WI38 (cell line): Measurements from ENCODE around the gene FCN2.

ENCODE experiments used
- H3K4me3 ChIP-seq: 2 replicates; pipeline ENCODE4 v1.5.1; 2011; ENCODE audit warnings: low read depth, mild to moderate bottlenecking, control low read depth, low read length
- CTCF ChIP-seq: IDR thresholded peaks from 2 replicates; pipeline ENCODE4 v1.5.1; 2012; ENCODE audit warnings: low read depth, mild to moderate bottlenecking, control low read depth, low read length

Gene FCN2

DNA sequence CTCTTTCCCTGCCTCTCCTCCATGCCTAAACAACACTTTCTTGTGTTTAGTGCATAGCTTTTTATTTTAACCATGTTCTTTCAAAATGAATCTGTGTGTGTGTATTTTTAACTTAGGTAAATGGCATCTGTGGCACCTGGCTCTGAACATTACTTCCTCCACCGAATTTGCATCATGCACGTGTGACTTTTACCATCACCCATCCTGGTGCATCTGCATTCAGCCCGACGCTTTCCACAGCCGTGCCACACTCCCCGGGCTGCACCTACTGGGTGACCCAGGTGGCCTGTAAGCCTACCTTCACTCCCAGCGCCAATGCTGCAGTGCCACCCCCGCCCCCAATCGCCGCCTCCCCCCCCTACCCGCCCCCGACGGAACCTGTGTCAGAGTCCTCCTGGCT, 49.8 kb downstream of the FCN2 start:
- no peak overlapping the region for H3K4me3 ChIP-seq
- no peak for TF ChIP-seq CTCF

DNA sequence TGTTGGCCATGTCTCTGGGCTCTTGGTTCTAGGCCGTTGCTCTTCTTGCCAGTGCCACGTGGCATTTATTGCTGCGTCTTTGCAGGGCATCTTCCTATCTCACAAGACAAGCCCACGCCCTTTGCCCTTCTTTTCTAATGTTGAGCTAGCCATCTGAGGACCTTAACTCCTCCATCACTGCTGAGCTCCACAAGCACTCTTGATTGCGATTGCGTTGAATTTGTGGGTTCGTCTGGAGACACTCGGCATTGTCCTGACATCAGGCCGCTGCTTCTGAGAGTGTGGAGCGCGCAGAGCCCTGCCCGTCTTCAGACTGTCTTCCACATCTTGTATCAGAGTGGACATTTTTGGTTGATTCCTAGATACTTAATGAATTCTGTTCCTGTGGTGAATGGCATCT, 51.6 kb downstream of the FCN2 start:
- H3K4me3 ChIP-seq, result no peak overlapping the region
- TF ChIP-seq CTCF, result no peak

DNA sequence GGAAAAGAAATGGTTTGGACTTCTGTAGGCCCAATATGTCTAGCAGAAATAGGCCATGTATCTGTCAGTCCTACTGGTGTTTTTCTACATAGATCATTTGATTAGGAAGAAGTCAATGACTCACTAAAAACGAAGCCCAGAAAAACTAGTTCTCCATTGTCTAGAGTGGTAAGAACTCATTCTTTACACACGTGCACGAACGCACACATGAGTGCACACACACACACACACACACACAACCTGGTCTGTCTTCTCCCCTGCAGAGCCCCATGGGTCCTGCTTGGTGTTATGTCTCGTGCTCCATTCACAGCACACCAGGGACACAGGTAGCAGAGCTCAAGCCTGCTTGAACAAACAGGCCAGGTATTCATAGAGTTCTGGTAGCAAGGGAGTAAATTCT, 52.0 kb downstream of the FCN2 start:
- no peak for TF ChIP-seq CTCF
- H3K4me3 ChIP-seq, result no peak overlapping the region

GRCh38 chr9:134933076-134933659, 52.6 kb downstream of the FCN2 start:
- no peak overlapping the region for H3K4me3 ChIP-seq
- TF ChIP-seq CTCF, result no peak

GRCh38 chr9:134935056-134935640, 54.5 kb downstream of the FCN2 start:
- H3K4me3 ChIP-seq, result no peak overlapping the region
- TF ChIP-seq CTCF, result no peak

GRCh38 chr9:134935701-134936345, 55.2 kb downstream of the FCN2 start:
- H3K4me3 ChIP-seq, result no peak overlapping the region
- no peak for TF ChIP-seq CTCF
